Body of pancreas (tissue), 4 donors: Measurements from ENCODE around the gene BSND.

Experiments
- CTCF ChIP-seq, 7 experiments: fragments of 450-650 bp in 4 of 7; fragments of 200-600 bp in 3 of 7; sonication (generic) in 3 of 7; IDR thresholded peaks; one replicate each; pipeline ENCODE4 v1.5.1; 2016 to 2019; ENCODE audit warnings: antibody characterized with exemption in 7 of 7
- POLR2A ChIP-seq, 3 donors: fragments of 450-650 bp; IDR thresholded peaks; one replicate each; pipeline ENCODE4 v1.6.1; 2016; ENCODE audit warnings: antibody characterized with exemption in 3 of 3, mild to moderate bottlenecking in 2 of 3

GRCh38 chr1:55018395-55018794 lies 19.7 kb downstream of the BSND start:
- TF ChIP-seq CTCF (IDR thresholded peaks at IDR 0.05) (no peak), POLR2A (IDR thresholded peaks at IDR 0.05) (no peak)
